Measurements from ENCODE around the gene HDAC4.

HDAC4 gene

DNA sequence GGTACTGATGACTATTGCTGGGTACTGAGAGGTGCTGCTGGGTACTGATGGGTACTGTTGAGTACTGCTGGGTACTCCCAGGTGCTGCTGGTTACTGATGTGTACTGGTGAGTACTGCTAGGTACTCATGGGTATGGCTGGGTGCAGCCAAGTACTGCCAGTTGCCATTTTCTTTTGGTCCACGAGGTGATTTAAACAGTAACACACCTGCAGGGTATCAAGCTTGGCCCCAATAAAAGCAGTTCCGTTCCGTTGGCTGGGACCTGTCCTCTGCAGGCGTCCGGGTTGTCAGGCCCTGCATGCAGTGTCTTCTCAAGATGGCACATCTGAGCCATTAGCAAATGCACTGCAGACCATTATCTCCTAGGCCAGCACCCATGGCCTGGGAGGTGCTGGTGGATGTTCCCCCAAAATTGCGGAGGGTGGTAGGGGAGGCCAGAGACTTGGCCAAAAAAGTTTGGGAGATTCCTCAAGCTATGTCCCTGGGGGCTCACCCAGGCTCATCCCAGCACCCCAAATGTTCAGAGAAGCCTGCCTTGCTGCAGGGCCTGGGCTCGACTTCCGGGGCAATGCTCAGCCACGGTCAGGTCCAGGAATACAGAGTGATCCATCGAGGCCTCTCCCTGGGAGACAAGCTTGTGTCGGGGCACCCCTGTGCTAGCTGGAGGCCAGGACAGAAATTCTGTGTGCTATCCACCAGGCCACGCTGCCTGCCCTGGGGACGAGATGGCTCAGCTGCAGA lies 387.7 kb downstream of the HDAC4 start:
- no peak for DNase-seq

DNA sequence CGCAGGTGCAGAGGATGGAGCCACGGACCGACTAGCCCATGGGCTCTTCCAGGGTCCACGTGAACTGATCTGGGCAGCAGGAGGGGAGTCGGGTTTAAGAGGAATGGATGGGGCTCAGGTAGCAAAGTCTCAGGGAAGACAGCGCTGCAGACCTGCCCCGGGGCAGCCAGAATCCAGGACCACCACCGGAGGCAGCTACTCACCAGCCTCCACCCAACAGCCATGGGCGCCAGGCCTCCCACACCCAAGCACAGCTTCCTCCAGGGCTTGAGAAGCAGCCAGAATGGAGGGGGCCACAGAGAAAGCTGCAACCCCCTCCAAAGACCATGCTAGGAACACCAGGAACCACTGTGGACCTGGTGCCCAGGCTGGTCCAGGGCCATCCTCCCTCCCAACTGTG lies 388.6 kb downstream of the HDAC4 start:
- no peak for DNase-seq

DNA sequence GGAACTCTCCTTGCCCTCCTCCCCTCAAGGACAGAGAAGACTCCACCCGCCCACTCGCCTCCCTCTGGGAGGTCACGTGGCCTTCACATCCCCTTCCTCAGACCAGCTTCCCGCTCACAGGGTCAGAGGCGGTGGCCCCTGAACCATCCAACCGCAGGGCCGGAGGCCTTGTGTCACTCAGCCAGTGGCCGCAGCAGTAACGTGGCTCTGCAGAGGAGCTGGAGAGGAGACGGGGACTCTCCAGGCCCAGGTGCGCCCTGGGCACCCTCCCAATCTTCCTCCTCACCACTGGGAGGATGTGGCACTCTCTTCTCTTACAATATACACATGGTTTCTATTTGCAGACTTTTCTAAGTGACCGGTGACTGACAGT lies 391.2 kb downstream of the HDAC4 start:
- no peak for DNase-seq

DNA sequence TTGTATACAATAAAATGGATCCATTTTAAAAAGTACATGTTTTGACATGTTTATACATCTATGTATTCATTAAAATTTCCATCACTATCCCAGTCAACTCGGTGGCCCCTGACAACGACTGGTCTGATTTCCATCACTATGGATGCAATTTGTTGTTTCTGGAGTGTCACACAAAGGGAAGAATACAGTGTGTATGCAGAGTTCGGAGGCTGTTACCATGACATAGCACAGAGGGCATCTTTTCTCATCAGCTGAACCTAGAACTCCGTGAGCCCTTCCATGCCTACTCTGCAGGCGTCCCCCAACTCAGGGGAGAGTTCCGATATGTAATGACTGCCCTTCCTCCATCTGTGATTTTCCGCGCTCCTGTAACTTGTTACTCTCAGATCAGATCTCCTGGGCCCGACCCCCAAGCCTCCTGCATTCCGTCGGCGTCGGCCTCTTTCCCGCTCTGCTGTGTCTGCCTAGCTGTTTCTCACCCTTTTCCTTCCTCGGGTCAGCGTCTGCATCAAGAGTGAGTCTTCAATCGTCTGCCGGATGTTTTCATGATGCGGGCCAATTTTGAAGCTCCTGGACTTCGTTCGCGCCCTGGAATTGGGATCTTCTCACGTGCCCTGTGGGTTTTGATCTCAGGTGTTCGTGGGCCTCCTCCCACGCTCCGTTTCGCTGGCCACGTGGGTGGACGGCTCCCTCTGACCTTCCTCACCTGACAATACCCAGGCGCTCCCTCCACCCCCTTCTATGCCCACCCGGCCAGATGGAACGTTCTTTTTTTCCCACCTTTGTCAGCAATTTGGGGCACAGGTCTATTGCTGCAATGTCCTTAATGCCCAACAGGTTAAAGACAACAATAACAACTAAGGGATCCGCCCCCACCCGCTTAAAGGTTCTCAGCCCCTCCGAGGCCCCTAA lies 391.9 kb downstream of the HDAC4 start:
- no peak for DNase-seq

DNA sequence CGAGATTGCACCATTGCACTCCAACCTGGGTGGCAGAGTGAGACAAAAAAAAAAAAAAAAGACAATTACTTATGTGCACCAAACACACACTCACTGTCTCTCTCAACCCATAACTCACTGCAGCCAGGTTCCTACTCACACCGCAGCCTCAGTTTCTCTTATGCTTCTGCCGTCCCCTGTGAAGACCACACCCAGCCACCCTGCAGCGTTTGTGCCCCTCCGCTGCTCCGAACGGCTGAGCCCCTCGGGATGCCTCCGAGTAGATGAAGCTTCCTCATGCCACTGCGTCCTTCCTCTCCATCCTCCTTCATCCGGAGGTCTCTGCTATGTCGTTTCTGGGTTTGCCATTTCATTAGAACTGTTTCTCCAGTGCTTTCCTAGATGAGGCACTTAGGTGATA lies 392.8 kb downstream of the HDAC4 start:
- no peak for DNase-seq

DNA sequence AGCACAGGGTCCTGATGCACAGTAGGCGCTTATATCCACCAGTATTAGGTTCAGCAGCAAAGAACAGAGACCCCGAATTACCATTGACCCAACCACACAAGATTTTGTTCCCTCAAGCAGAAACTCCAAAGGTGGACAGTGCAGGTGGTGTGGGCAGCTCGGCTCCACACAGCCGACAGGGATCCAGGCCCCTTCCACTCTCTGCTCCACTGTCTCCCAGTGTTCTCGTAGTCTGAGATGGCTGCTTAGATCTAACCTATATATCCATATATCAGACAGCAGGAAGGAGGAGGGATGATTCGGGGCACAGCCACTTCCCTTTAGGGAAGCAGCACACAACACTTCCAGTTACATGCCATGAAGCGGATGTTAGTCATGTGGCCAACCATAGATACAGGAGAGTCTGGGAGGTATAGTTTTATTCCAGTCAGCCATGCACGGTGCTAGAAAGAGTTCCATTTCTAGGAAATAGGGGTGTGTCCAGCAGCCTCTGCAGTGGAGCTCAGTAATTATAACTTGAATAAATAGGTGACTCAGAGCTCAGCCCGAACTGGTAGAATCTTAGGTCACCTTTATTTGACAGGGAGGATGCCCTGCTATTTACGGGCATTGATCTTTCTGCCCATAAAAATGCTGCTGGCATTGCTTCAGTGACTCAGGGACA lies 394.1 kb downstream of the HDAC4 start:
- DNase-seq = no peak

DNA sequence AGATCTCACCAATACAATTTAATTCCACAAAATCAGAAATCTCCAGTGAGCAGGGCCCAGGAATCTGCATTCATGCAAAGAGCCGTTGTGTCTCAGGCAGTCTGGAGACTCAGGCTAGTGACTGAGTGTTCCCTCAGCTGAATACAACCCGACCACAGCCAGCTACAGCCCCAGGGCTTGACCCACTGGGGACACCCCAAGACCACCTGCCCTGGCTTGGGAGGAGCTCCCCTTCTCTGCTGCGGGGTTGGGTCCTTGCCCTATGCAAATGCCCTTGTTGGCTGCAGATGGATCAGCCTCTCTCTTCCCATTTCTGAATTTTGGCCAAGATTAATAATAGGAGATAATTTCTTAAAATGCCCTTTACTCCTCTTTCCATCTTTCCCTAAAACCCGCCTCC lies 395.2 kb downstream of the HDAC4 start:
- no peak for DNase-seq

DNA sequence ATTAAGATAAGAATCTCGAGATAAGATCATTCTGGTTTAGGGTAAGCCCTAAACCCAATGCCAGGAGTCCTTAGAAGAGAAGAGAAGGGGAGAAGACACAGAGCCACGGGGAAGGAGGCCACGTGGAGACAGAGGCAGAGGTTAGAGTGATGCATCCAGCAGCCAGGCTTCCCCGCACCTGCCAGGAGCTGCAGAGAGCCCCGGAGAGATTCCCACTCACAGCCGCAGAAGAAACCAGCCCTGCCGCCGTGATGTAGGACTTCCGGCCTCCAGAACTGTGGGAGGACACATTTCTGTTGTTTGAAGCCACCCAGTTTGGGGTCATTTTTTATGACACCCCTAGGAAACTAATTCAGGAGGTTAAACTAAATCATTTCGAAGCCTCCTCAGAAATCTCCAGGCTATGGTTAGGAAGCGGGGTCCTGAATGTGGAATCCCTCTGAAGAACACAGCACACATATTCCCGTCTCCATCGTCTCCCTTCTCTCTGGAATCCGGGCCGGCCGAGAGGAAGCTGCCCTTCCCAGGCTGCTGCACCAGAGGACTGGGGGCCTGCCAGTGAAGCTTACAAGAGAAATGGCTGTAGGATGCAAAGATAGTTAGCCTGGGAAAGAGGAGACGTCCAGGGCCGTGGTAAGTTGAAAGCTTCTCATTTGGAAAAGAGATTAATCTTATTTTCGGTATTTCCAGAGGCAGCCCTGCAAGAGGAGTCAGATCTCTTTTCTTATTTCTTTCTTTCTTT lies 396.4 kb downstream of the HDAC4 start:
- DNase-seq = no peak

DNA sequence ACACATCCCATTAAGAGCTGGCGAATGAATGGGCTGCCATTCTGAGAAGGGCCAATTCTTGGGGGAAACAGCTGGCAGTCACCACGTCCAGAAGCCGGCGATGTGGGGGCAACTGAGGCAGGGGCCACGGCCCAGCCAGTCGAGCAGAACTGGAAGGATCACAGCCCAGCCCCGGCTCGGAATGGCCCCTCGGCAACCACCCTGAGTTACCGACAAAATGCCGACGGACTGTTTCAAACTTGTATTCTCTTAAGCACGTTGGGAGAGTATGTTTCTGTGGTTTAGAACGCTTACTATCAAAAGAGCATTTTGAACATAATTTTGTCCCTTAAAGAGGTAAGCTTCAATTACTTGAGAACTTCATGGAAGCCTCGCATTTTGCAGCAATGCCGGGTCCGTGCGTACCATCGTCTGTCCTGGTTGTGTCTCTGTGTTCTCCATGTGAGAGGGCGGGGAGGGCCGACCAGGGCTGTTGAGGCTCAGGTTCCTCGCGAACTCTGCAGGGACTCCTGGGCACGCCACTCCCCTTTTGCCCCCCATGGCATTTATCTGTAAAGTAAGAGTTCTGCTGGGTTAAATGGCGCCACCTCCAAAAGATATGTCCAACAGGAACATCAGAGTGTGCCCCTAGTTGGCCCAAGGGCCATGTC lies 397.1 kb downstream of the HDAC4 start:
- DNase-seq = no peak

DNA sequence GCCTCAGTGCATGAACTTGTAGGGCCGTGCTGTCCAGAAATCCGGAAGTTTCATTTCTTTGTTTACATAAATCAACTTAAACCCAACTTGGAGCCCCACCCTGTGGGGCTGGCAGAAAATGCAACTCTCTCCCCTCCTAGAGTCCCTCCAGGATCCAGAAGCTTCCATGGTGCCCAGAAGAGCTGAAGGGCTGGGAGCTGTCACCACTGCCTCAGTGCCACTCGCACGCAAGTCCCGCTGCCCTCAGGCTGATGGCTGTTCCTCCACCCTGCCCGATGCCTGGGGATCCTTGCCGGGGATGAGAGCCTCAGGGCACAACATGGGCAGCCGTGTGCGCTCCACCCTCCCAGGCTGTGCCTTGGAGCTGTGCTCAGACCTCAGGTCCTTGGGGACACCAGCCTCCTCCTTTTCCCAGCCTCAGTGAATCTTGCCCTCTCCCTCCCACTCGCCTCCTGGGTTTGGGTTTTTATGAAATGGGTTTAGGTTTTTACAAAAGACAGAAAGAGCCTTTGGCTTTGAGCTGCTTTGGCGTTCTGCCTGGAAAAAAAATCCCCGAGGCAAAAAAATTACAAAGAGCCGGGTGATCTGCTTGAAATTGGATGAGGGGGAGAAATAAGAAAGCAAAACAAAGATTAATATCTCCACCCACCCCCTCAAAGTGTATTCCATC lies 397.7 kb downstream of the HDAC4 start:
- DNase-seq = no peak

DNA sequence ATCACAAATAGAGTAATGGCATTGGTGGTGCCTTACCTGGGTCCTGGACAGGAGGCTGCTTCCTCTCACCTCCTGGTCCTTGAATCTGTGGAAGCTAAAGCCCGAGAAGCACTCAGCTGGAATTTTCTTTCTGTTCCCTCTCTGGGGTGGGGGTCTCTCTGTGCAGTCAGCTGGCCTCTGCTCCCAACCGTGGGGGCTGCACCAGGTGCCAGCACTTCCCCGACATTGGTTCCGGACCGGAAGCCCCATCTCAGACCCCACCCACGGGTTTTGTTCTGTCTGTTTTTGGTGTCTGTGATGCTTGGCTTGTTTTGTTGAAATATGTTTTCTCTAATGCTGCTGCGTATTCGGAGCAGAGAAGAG lies 398.2 kb downstream of the HDAC4 start:
- no peak for DNase-seq

DNA sequence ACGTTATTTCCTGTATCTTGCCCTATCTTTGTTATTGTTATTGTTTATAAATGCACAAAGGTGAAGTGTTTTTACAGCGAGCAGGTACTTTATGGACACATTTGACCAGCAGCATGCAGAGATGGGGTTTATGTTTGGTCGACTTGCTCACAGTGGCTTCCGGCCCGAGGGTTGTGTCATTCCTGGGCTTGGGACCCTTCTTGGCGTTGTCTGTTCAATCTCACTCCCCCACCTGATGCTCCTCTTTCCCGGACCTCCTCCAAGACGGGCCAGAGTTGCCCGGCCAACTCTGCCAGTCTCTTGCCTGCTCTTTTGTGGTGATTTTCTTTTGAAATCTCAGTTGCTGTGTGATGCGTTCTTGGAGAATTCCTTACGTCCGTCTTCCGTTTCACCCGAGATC lies 399.0 kb downstream of the HDAC4 start:
- DNase-seq = no peak

DNA sequence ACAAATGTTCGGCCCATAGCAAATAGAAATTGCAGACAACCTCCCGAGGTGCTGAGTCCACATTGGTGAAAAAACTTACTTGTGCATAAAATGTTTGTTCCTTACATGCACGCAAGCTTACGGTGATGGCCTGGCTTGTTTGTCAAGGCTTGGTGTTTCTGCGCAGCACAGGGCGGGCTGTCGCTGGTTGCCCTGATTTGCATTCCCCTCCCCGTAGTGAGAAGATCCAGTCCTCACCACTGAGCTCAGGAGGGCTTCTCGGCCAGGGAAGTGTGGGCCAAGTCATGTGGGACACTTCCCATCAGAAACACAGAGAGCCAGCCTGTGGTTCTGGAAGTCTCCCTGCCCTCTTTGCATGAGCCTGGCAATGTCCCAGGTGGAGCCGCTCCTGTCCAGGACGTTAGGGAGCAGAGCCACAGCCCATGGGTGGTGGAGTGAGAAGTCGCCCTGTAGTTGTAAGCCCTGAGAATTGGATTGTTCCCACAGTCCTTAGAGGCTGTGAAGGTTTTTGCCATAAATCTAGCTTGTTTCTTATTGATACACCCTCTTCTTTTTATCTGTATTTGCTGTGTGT lies 400.2 kb downstream of the HDAC4 start:
- no peak for DNase-seq

DNA sequence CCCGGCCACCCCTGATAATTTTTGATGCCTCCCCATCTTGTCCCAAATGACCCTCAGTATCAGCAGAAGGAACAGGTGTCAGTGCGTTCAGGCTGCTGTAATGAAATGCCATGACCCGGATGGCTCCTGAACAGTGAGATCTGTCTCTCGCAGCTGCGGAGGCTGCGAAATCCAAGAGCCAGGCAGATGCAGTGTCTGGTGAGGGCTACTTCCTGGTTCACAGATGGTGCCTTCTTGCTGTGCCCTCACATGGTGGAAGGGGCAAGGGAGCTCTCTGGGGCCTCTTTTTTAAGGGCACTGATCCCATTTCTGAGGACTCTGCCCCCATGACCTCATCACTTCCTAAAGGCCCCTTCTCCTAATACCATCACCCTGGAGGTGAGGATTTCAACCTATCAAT lies 400.7 kb downstream of the HDAC4 start:
- DNase-seq = no peak

DNA sequence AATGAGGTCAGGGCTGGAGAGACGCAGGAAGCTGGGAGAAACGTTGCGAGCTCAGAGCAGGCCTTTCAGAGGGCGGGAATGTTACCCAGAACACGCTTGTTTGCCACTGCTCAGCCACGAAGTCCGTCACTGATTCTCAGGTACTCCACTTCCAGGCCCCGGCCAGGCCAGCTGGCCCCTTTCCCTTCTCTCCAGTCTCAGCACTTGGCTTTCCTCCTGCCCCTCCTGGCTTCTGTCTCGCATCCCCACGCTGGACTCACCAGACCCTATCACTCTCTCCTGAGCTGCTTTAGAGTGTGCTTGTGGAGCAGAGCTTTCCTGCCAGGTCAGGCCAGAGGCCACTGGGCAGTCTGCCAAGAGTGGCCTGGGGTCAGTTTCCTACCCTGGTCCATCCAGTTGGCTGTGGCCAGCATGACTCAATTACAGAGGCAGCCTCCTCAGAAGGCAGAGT lies 401.5 kb downstream of the HDAC4 start:
- DNase-seq = no peak

DNA sequence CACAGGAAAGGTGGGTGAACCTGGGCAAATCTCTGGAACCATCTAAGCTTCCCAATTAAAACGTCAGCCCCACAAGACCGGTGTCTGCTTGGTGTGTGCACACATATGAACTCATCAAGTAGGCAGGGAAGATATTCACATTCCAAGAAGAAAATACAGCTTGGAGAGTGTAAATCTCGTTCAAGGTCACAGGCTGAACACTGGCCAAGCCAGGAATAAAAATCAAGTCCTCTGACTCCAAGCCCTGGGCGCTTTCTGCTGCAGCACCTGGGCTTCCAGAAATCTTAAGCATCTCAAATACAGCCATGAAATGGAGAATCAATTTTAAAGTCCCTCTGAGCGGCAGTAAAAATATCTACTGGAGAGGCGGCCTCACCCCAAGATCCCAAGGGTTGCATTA lies 402.0 kb downstream of the HDAC4 start:
- DNase-seq = no peak

Data from activated gamma-delta T cell treated with Interleukin-2 at 50 U/mL for 16 hours (primary cell).